D341Med (cell line): ENCODE data around the gene CORO1C.

ENCODE experiments used
- DNase-seq: peaks from one replicate; pipeline ENCODE4 v3.0.0; 2012; ENCODE audit warnings: low spot score

CORO1C gene

GRCh38 chr12:108696111-108696995 is 35.0 kb downstream of the CORO1C start:
- DNase-seq, result no peak

- DNase-seq, result no peak
Observed at GRCh38 chr12:108694812-108695278, 36.5 kb downstream of the CORO1C start.

GRCh38 chr12:108693751-108694150 is 37.6 kb downstream of the CORO1C start:
- no peak for DNase-seq

GRCh38 chr12:108693186-108693730 is 38.1 kb downstream of the CORO1C start:
- no peak for DNase-seq

- no peak for DNase-seq
Observed at GRCh38 chr12:108691998-108692808, 39.1 kb downstream of the CORO1C start.

GRCh38 chr12:108691175-108691997 is 39.9 kb downstream of the CORO1C start:
- DNase-seq, result peak; percentile 87

- DNase-seq, result no peak
Observed at GRCh38 chr12:108690542-108691174, 40.7 kb downstream of the CORO1C start.

- DNase-seq, result no peak
Observed at GRCh38 chr12:108690191-108690518, 41.2 kb downstream of the CORO1C start.

- no peak for DNase-seq
Observed at GRCh38 chr12:108689314-108690190, 41.8 kb downstream of the CORO1C start.

- no peak for DNase-seq
Observed at GRCh38 chr12:108686780-108687179, 44.5 kb downstream of the CORO1C start.

GRCh38 chr12:108685469-108686260 is 45.7 kb downstream of the CORO1C start:
- no peak for DNase-seq

GRCh38 chr12:108683906-108684556 is 47.3 kb downstream of the CORO1C start:
- no peak for DNase-seq

- no peak for DNase-seq
Observed at GRCh38 chr12:108681317-108681716, 50.0 kb downstream of the CORO1C start.

- DNase-seq, result no peak
Observed at GRCh38 chr12:108679106-108679681, 52.1 kb downstream of the CORO1C start.

GRCh38 chr12:108678104-108678730 is 53.1 kb downstream of the CORO1C start:
- no peak for DNase-seq

GRCh38 chr12:108677381-108677780 is 53.9 kb downstream of the CORO1C start:
- no peak for DNase-seq

- DNase-seq, result no peak
Observed at GRCh38 chr12:108676707-108677106, 54.6 kb downstream of the CORO1C start.

- no peak for DNase-seq
Observed at GRCh38 chr12:108675792-108676191, 55.5 kb downstream of the CORO1C start.
